Measurements from ENCODE around the gene MXRA7.

MXRA7 gene

GRCh38 chr17:76673729-76674128, 37.0 kb downstream of the MXRA7 start:
- no peaks in the 10 kb centered on the region for H3K36me3 ChIP-seq (ENCODE audit: control insufficient read depth, insufficient read depth, low read length)
- DNase-seq (ENCODE audit: extremely low read depth, insufficient read length): no peak
- no peaks in the 10 kb centered on the region for H3K27me3 ChIP-seq (replicated peaks; ENCODE audit: control insufficient read depth, insufficient read depth, low read length)
- H3K4me3 ChIP-seq (replicated peaks; ENCODE audit: low read depth, low read length): no peak overlapping the region
- TF ChIP-seq CTCF (IDR thresholded peaks at IDR 0.05; ENCODE audit: insufficient read depth, low read length, poor library complexity, severe bottlenecking): no peak

- Histone ChIP-seq H3K27me3 (replicated peaks; ENCODE audit: control insufficient read depth, insufficient read depth, low read length) (0 out of 2 replicates have a peak, but pooled peaks cover 1% of the 10 kb centered on the region), H3K4me3 (replicated peaks; ENCODE audit: low read depth, low read length) (no peak overlapping the region), H3K36me3 (ENCODE audit: control insufficient read depth, insufficient read depth, low read length) (no peaks in the 10 kb centered on the region)
- TF ChIP-seq CTCF (IDR thresholded peaks at IDR 0.05; ENCODE audit: insufficient read depth, low read length, poor library complexity, severe bottlenecking): no peak
- no peak for DNase-seq (ENCODE audit: extremely low read depth, insufficient read length)
Observed at GRCh38 chr17:76672892-76673291, 37.9 kb downstream of the MXRA7 start.

GRCh38 chr17:76672270-76672851, 38.4 kb downstream of the MXRA7 start:
- no peak for TF ChIP-seq CTCF (IDR thresholded peaks at IDR 0.05; ENCODE audit: insufficient read depth, low read length, poor library complexity, severe bottlenecking)
- no peak for DNase-seq (ENCODE audit: extremely low read depth, insufficient read length)
- H3K27me3 ChIP-seq (replicated peaks; ENCODE audit: control insufficient read depth, insufficient read depth, low read length): 0 out of 2 replicates have a peak, but pooled peaks cover 1% of the 10 kb centered on the region

DNA sequence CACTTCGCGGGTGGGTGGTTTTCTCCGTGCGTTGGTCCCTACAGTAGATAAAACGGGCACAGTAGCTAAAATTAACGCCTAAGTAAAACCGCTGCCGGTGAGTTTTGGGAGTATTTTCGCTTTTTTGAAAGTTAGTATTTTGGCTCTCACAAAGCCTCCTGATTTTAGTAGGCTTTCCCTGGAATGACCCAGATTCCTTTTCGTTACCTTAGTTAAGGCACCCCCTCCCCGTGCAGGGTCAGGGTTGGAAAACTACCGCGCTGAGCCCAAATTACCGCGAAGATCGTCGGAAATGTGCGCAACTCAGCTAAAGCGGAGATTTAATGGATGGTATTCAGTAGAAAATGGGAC, 38.9 kb downstream of the MXRA7 start:
- no peak for TF ChIP-seq CTCF (IDR thresholded peaks at IDR 0.05; ENCODE audit: insufficient read depth, low read length, poor library complexity, severe bottlenecking)
- DNase-seq (ENCODE audit: extremely low read depth, insufficient read length): no peak
- Histone ChIP-seq H3K36me3 (ENCODE audit: control insufficient read depth, insufficient read depth, low read length) (no peaks in the 10 kb centered on the region), H3K27me3 (replicated peaks; ENCODE audit: control insufficient read depth, insufficient read depth, low read length) (0 out of 2 replicates have a peak, but pooled peaks cover 1% of the 10 kb centered on the region), H3K4me3 (replicated peaks; ENCODE audit: low read depth, low read length) (peak overlapping the region; percentile 76)

More at GRCh38 chr17:76672270-76672851, 38.4 kb downstream of the MXRA7 start:
- Histone ChIP-seq H3K36me3 (ENCODE audit: control insufficient read depth, insufficient read depth, low read length) (no peaks in the 10 kb centered on the region), H3K4me3 (replicated peaks; ENCODE audit: low read depth, low read length) (peak overlapping the region; percentile 76)

DNA sequence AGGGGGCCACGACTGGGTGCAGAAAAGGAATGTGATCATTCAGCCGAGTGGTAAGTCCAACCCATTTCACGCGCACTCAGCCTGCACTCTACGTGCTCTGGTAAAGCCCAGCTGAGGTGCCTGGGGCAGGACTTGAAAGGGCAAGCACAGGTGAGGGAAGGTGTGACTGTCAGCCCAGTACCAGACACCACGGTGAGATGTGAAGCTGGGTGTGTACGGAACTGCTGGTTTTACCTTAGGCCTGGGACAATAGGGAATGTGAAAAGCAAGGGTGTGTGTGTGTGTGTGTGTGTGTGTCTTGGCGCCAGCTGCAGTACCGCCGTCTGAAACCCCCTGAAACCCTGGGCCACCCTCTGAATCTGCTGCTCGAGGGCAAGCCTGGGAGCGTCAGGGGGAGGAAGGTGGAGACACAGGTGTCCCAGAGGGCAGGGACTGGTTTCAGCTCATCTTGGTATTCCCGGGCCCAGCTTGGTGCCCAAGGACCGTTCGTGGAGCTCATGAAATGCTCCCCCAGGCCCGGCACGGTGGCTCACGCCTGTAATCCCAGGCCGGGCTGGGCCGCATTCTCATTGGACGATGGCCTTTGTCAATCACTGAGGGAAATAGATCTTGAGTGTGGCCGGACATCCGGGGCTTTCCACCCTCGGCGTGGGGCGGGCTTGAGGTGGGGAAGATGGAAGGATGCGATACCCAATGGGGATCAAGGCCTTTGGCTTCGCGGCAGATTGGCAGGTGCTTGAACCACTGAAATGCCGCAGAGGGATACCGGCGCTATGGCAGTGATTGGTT, 39.4 kb downstream of the MXRA7 start:
- DNase-seq (ENCODE audit: extremely low read depth, insufficient read length): peak; percentile 98
- Histone ChIP-seq H3K4me3 (replicated peaks; ENCODE audit: low read depth, low read length) (peak overlapping the region; percentile 76), H3K36me3 (ENCODE audit: control insufficient read depth, insufficient read depth, low read length) (no peaks in the 10 kb centered on the region), H3K27me3 (replicated peaks; ENCODE audit: control insufficient read depth, insufficient read depth, low read length) (0 out of 2 replicates have a peak, but pooled peaks cover 1% of the 10 kb centered on the region)
- TF ChIP-seq CTCF (IDR thresholded peaks at IDR 0.05; ENCODE audit: insufficient read depth, low read length, poor library complexity, severe bottlenecking): no peak

Data from GM06990 (cell line).